ENCODE results near the gene SV2C. TPM values are rescaled to one million over a fixed set of nuclear protein-coding genes. Genes with fewer than 3 reads are reported as not detected.

The SV2C gene
- total and polyA plus RNA-seq, 4 donors: 0.01 to 0.40 (median 0.37) TPM; not detected in 1

DNA sequence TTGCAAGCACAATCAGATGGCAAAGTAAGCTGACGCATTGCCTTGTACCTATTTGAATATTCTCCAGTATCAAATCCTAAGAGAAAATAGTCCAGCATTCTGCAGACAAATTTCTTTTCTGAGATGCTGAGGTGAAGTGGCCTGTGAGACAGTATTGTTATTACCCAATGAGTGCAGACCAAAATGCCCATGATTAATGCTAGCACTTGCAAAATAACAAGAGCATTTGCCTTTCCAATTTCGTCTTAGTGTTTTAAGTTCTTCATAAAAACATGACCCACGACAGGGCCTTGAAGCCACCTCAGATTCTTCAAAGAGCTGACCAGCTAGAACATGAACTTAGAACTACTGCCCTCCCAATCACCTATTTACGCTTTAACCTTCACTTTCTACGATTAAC, 317.3 kb downstream of the SV2C start:
- ATAC-seq (ENCODE audit: insufficient read depth, low FRiP score): no peak
- DNase-seq: no peak

DNA sequence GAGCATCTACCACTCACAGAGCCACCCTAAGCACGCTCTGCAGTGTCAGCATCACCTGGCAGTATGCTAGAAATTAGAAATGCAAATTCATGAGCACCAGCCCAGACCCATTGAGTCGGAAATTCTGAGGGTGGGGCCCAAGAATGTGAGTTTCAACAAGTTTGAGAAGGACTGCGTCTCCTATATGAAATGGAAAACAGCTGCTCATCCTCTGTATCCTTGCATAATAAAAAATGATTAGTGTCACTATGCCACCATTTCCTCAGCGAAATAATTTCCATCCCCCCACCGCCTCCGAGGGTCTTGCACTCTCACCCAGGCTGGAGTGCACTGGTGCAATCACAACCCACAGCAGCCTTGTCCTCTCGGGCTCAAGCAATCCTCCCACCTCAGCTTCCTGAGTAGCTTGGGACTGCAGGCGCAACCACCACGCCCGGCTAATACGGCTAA, 318.6 kb downstream of the SV2C start:
- ATAC-seq (ENCODE audit: insufficient read depth, low FRiP score): no peak
- DNase-seq: no peak
- 13 to 23% methylated on average over 11 of the region's 11 CpGs for WGBS, 2 donors
- TF ChIP-seq, protein P1, sequence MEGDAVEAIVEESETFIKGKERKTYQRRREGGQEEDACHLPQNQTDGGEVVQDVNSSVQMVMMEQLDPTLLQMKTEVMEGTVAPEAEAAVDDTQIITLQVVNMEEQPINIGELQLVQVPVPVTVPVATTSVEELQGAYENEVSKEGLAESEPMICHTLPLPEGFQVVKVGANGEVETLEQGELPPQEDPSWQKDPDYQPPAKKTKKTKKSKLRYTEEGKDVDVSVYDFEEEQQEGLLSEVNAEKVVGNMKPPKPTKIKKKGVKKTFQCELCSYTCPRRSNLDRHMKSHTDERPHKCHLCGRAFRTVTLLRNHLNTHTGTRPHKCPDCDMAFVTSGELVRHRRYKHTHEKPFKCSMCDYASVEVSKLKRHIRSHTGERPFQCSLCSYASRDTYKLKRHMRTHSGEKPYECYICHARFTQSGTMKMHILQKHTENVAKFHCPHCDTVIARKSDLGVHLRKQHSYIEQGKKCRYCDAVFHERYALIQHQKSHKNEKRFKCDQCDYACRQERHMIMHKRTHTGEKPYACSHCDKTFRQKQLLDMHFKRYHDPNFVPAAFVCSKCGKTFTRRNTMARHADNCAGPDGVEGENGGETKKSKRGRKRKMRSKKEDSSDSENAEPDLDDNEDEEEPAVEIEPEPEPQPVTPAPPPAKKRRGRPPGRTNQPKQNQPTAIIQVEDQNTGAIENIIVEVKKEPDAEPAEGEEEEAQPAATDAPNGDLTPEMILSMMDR (IDR thresholded peaks at IDR 0.05; ENCODE audit: control extremely low read depth, extremely low read depth): no peak
- Histone ChIP-seq H3K9ac (ENCODE audit: insufficient read depth in 1 of 2, low read length in 2 of 2) (peak overlapping the region in 1 of 2 donors; percentile 73), H3K27ac (ENCODE audit: low read depth in 1 of 2, low read length in 1 of 2) (peak overlapping the region in 1 of 2 donors; percentile 74), H3K9me3 (ENCODE audit: control insufficient read depth in 4 of 4, insufficient read depth in 3 of 4, low read length in 3 of 4) (no peaks in the 10 kb centered on the region), H3K27me3 (ENCODE audit: control insufficient read depth in 3 of 3, insufficient read depth in 3 of 3, low read length in 2 of 3) (no peaks in the 10 kb centered on the region), H3K4me1 (ENCODE audit: control insufficient read depth in 5 of 5, insufficient read depth in 5 of 5, low read length in 5 of 5) (peaks cover 0 to 17% (median 3%) of the 10 kb centered on the region in 5 donors), H3K36me3 (ENCODE audit: control insufficient read depth in 4 of 4, insufficient read depth in 4 of 4, low read length in 4 of 4) (no peaks in the 10 kb centered on the region), H3K4me3 (no peak overlapping the region)

More for the DNA sequence above, 317.3 kb downstream of the SV2C start:
- TF ChIP-seq, protein P1 (IDR thresholded peaks at IDR 0.05; ENCODE audit: control extremely low read depth, extremely low read depth): no peak
- H3K4me3 ChIP-seq: no peak overlapping the region
- WGBS, 2 donors: 78% methylated on average over 5 of the region's 5 CpGs
- peaks cover 0 to 17% (median 3%) of the 10 kb centered on the region in 5 donors for H3K4me1 ChIP-seq (ENCODE audit: control insufficient read depth in 5 of 5, insufficient read depth in 5 of 5, low read length in 5 of 5)
- H3K27me3 ChIP-seq (ENCODE audit: control insufficient read depth in 3 of 3, insufficient read depth in 3 of 3, low read length in 2 of 3): no peaks in the 10 kb centered on the region
- H3K9ac ChIP-seq (ENCODE audit: insufficient read depth in 1 of 2, low read length in 2 of 2): no peak overlapping the region
- no peaks in the 10 kb centered on the region for H3K9me3 ChIP-seq (ENCODE audit: control insufficient read depth in 4 of 4, insufficient read depth in 3 of 4, low read length in 3 of 4)
- no peak overlapping the region for H3K27ac ChIP-seq (ENCODE audit: low read depth in 1 of 2, low read length in 1 of 2)
- no peaks in the 10 kb centered on the region for H3K36me3 ChIP-seq (ENCODE audit: control insufficient read depth in 4 of 4, insufficient read depth in 4 of 4, low read length in 4 of 4)

DNA sequence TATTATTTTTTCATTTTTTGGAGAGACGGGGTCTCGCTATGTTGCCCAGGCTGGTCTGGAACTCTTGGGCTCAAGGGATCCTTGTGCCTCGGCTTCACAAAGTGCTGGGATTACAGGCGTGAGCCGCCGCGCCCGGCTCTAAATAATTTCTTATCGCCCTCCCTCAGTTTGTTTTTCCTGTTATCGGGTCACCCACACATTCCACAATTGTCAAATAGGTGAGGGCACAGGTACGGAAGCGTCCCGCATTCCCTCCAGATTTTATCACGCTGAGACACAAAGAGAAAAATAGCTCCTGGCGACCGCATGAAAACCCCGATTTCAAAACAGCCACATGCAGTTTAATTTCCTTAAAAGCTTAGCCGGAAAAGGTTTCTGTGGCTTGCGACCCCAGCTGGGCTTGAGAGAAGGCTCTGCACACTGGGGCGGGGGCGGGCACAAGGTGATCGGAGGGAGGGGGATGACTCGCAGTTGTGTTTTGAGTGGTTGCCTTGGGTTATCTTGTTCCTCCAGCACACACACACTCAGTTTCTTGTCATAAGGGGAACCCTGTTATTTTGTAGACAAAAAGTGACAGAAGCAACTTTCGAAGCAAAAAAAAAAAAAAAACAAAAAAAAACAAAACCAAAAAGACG, 319.2 kb downstream of the SV2C start:
- DNase-seq (peak in 2 of 3 donors; percentile 68 to 78), ATAC-seq (ENCODE audit: insufficient read depth, low FRiP score) (no peak)
- Histone ChIP-seq H3K4me1 (ENCODE audit: control insufficient read depth in 5 of 5, insufficient read depth in 5 of 5, low read length in 5 of 5) (peaks cover 0 to 17% (median 3%) of the 10 kb centered on the region in 5 donors), H3K9ac (ENCODE audit: insufficient read depth in 1 of 2, low read length in 2 of 2) (peak overlapping the region; percentile 37 to 73), H3K27ac (ENCODE audit: low read depth in 1 of 2, low read length in 1 of 2) (peak overlapping the region in 1 of 2 donors; percentile 74), H3K27me3 (ENCODE audit: control insufficient read depth in 3 of 3, insufficient read depth in 3 of 3, low read length in 2 of 3) (no peaks in the 10 kb centered on the region), H3K9me3 (ENCODE audit: control insufficient read depth in 4 of 4, insufficient read depth in 3 of 4, low read length in 3 of 4) (no peaks in the 10 kb centered on the region), H3K4me3 (no peak overlapping the region), H3K36me3 (ENCODE audit: control insufficient read depth in 4 of 4, insufficient read depth in 4 of 4, low read length in 4 of 4) (no peaks in the 10 kb centered on the region)
- 1 to 2% methylated on average over 25 of the region's 25 CpGs for WGBS, 2 donors
- TF ChIP-seq, protein P1 (IDR thresholded peaks at IDR 0.05; ENCODE audit: control extremely low read depth, extremely low read depth): no peak
